Left forelimb (tissue), 1 donor: ENCODE results near the gene NHLRC1.

Experiments used
- DNase-seq: peaks from one replicate; pipeline ENCODE4 v3.0.0-alpha.2; 2018; ENCODE audit warnings: low spot score

NHLRC1 gene

DNA sequence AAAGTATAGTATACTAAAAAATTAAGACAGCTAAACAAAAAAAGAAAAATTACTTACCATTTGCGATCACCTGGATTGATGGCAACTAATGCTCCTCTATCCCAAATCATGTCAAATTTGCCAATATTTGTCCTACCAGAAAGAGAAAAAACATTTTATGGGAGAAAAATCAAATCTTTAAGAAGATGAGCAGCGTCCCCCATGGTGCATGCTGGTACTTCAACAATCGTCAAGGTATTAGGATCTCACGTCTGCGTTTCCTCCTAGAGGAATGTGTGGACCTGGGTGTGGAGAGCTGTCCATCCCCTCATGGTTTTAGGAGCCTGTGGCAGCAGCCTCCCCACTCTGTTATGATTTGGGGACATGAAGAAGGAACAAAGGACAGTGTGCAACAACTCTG lies 16.4 kb upstream of the NHLRC1 start:
- DNase-seq, result no peak

DNA sequence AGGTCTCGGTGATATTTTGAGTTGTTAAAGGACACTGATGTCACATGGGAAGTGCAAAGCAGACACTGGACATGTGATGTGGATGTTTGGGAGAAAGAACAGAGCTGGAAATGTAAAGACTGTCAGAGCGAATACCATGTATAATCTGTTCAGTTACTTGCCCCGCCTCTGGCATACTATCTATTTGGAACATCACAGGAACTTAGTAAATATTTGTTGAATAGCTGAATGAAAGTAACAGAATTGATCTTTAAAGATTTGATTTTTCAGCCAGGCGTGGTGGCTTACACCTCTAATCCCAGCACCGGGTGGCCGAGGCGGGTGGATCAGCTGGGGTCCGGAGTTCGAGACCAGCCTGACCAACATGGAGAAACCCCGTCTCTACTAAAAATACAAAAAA lies 13.8 kb upstream of the NHLRC1 start:
- no peak for DNase-seq

DNA sequence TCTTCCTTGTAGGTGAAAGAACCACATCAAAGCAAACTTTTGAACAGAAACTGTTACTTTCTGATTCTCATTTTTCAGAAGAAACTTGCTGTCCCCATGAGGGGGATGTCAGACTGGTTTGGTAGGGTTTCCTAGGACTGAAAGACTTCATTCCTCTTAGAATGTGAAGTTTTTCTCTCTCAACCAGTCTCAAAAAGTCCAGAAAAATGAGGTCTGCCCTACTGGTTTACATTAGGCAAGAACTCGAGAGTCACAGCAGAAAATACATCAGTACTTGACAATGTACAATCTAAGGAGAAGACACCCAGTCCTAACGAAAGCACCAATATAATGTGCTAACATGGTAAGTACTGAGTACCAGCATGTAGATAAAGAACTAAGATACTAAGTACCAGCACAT lies 12.7 kb upstream of the NHLRC1 start:
- no peak for DNase-seq

DNA sequence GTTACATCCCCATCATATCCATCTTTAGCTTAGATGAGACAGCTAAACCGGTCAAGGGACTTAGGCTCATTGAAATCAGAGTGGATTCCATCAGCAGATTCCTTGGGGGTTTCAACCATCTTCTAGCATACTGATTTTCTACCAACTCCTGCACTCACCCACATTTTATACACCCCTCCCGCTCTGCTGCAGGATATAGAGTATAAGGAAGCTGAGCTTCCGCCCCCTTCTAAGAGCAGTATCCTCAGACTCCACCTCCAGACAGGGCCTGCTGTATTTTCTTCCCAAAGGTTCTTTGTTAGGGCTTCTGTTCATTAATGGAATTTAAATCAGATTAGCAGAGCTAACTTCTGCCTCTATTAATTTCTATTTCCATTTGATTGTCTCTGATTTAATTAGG lies 9.9 kb upstream of the NHLRC1 start:
- no peak for DNase-seq

DNA sequence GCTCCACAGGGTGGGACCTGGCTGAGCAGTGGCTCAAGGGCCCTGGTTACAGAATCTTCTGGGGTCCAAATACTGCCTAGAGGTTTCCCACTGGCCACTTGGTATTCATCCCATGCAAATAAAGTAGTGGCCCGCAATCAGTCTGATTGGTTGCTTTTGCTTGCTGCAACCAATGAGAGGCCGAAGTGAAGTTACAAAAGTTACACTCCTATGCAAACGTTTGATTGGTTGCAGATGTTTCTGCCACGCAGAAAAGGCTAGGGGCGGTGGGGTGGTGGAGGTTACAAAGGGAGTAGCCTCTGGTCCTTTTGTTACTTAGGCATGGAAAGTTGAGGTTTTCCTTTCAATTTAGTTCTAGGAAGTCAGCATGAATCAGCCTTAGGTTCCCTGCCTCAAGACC lies 3.6 kb upstream of the NHLRC1 start:
- no peak for DNase-seq

DNA sequence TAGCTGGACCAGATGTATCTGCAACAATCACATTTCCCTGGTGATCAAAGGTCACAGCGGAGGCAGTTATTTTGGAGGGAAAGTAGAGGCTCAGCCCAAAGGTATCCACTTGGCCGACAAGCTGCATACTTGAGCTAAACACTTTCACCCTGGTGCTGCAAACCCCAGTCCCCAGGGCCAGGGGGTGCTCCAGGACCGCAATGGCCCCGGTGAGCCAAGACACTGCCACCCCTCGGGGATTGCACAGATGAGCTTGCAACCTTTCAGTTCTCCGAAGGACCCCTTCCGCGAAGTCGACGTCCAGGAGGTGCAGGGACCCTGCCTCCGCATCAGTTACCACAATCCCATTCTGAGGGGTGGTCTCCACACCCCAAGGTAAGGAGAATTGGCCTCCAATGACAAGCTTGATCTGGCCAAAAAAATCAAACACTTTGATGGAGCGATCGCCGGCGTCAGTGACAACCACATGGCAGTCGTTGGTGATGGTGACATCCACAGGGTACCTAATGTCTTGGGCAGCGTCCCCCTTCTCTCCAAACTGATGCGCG lies 823 bp downstream of the NHLRC1 start:
- DNase-seq, result no peak

DNA sequence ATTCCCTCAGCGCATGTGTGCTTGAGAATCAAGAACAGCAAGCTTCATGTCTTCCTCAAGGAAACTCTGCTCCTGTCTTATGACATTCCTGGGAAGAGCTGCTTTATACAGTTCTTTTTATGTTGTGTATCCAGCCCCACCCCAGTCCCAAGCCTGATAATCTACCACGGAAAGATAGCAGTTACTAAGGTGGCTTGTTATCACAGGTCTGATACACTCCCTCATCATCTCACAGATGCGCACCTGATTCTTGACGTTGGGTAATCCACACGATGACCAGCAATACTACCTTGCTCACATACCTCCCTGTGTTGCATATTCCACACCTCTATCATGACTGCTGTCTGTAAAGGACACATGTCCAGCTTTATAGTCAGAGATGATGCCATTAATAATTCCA lies 3.2 kb downstream of the NHLRC1 start:
- no peak for DNase-seq

DNA sequence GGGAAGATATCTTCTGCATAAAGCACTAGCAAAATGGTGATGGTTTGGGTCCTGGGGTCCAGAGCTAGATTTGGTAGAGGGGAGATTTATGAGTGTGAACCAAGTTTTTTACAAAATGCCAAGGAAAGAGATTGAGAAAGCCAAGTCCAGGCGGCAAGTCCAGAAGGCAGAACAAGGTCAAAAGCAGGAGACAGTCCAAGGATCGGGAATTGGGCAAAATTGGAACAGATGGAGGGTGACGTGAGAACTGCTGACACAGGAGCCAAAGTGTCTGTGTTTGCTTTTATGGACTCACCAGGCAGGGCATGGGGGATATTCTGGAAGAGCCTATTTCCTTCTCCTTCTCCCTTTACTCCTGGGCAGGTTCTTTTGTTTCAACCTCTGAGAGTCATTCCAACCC lies 4.1 kb downstream of the NHLRC1 start:
- DNase-seq, result no peak

DNA sequence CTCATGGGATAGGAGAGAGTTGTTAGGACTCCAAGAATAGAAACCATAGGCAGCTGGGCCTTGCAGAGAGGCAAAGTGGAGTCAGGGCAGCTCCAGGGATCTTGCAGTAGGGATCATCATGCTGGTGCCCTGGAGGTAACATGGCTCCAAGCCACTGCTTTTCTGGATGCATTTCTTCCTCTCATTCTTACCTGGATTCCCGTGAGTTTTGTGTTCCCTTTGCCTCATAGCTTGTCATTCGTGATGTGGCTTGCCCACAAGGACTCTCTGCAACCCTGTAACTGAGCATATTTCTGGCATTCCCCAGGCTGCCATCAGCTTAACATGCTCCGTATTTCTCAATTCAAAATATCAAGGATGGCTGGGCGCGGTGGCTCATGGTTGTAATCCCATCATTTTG lies 5.3 kb downstream of the NHLRC1 start:
- DNase-seq, result no peak

DNA sequence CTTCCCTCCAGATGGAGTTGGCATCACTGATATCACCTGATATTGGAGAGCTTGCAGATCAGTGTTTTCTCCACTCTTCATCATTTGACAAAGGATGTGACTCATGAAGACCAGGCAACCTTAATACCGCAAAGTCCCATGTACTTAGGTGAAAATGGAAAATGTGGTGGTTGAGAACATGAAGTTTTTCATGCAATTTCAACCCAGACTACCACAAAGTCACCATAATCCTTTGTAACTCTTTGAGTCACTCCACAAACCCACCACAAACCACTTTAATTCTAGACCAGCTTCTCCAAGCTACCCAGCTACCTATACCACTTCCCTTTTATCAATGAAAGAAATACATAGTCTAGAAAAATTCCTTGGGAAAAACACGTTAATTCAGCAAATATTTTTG lies 7.1 kb downstream of the NHLRC1 start:
- no peak for DNase-seq

DNA sequence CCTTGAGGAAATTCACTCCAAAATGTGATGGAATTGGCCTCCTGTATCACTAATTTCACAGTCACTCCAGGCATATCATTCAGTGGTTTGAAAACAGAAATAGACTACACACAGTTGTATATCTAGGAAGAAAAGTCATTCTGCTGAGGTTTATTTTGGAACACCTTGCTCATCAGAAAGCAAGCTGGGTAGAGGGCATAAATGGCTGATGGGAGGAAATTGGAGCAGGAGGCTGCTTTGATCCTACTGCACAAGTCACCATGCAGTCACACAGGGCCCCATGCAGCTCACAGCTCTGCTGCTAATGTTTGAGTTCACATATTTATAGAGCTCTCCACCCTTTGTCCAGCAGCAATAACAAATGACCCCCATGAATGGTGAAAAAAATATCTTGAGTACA lies 12.3 kb downstream of the NHLRC1 start:
- DNase-seq, result no peak

DNA sequence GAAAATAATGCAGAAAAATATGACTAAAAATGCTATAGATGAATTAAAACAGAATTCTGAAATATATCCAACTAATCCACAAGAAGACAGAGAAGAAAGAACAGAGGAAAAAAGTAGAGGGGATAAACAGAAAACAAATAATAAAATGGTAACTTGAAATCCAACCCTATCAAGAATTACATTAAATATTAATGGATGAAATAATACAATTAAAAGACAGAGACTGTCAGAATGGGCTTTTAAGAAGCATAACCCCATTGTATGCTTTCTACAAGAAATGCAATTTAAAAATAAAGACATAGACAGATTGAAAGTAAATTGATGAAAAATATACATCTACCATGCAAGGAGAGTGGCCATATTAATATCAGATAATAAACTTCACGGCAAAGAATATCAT lies 15.4 kb downstream of the NHLRC1 start:
- DNase-seq, result no peak

DNA sequence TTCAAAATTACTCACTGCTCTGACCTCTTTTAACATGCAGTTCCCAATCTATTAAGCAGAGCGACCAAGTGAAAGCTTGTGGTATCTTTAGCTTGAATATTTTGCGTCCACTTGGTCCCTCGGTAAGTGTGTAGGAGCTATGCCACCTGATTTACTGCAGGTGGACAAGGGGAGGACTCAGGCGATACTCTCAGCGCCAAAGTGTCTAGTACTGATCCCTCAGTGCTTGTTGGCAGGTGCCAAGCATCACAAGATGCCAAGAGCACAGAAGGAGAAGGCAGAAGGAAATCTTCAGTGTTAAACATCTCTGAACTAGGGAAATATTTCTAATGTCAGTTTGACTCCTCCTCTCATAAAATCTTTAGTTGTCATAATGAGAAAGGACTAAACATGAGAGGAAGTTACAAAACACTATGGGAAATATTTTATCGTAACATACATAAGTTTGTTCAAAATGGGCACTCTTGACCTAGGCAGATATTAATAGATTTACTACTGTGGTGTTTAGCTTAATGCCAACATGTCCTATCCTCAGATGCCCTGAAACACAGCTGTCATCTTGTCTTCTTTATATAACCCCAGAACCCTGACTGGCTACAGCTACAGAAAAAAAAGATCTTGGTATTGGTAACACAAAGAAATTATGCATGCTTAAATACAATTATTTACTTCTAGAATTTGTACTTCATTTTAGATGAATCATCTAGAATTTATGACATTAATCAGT lies 19.5 kb downstream of the NHLRC1 start:
- DNase-seq, result no peak

DNA sequence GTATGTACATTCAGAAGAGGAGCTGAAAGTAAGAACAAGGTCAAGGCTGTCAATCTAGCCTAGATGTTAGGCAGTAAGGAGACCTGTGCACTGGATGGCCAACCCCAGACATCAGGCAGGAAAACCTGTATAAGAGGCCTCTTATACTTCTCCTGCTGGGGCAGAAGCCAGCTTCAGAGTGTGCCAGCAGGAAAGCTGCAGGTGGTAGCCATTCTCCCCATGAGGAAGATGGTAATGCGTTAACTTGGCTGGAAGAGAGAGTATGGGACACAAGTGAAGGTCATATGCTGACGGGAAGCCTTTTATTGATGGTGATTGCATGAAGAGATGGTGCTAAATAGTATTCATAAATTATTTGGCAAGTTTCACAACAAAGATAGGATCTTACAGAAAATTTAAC lies 20.6 kb downstream of the NHLRC1 start:
- DNase-seq, result no peak

DNA sequence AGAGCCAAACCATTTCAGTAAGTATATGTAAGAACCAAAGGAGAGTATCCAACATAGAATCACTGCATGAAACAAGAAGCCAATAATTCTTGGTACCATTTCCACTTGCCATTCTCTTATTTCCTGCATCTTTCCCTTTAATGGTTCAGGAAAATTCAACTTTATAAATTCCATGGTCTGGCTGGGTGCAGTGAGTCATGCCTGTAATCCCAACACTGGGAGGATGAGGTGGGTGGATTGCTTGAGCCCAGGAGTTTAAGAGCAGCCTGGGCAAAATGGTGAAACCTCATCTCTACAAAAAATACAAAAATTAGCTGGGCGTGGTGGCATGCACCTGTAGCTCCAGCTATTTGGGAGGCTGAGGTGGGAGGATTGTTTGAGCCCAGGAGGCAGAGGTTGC lies 21.2 kb downstream of the NHLRC1 start:
- DNase-seq, result no peak

DNA sequence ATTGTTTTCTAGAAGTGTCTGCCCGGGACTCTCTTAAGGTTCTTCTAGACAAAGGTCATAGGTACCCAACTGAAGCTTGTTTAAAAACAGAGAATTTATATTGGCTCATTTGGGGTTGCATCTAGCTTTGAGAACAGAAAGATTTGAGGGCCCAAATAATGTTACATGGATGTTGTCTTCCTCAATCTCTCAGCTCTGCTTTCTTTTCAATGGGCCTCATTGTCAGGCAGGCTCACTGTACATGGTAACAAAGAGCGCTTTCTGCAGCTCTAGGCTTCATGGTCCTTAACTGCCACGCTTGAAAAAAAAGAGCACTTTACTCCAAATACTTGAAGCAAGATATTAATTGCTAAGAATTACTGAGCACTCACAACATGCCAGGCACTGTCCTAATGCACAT lies 22.2 kb downstream of the NHLRC1 start:
- no peak for DNase-seq

DNA sequence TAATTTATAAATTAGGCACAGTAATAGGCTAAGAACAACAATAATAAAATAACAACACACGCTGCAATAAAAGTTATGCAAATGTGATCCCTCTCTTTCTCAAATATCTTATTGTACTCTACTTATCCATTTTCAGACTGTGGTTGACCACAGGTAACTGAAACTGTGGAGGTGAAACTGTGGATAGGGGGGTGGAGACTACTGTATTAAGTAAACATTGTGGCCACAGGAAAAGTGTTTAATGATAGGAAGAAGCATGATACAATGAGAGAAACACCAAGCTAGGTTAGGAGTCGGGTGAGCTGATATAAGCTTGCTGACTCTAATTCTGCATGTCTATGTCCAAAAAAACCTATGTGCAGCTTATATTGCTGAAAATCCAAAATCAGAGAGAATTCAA lies 23.0 kb downstream of the NHLRC1 start:
- no peak for DNase-seq

DNA sequence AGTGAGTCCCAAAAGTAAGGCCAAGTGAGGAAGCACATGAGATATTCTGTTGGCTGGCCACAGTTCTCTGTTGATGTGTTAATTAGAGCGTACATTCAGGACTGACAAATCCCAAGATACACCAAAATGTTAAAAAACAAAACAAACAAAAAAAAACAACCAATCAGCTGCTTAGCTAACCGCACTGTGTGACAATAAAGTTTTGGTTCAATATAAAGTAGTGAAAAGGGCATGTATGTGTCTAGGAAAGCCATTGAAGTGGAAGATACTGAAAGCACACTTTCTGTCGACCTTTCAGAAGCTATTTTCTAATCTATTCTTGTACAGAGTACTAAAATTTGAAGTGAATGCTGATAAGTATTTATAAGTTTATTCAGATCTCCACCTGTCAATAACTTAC lies 26.1 kb downstream of the NHLRC1 start:
- no peak for DNase-seq

DNA sequence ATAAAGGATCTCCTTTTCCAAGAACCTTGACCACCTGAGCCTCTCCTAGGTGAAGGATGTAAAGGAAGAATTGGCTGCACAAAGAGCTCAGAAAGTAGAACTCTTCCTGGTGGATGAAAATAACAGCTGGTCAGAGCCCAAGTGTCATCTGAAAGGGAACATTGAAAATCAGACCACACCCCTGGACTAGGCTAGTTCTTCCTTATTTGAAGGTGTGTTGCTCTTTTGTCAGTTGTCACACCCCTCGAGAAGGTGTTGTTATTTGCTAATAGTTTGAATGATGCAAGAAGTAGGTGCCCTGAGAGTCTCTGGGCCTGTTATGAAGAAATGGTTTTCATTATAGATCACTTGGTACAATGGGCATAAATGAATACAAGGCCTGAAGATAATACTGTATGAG lies 31.1 kb downstream of the NHLRC1 start:
- no peak for DNase-seq

DNA sequence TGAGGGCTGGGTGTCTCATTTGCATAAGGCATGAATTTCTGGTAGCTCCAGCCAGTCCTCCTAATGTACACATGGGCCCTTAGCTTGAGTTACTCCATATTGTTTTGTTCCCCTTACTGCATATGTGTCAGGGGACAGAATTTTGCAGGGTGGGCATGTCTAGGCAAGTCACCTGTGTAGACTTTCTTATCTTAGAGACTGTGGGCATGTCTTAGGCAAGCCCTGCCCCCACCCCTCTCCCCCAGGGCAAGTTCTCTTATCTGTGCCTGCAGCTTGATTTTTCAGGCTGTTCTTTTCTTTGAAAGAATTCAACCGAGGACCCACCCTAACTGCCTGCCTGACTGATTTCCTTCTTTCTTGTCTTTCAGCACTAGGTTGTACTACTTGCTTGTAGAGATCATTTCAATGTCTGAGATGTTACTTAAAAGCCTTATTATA lies 32.1 kb downstream of the NHLRC1 start:
- DNase-seq, result no peak

DNA sequence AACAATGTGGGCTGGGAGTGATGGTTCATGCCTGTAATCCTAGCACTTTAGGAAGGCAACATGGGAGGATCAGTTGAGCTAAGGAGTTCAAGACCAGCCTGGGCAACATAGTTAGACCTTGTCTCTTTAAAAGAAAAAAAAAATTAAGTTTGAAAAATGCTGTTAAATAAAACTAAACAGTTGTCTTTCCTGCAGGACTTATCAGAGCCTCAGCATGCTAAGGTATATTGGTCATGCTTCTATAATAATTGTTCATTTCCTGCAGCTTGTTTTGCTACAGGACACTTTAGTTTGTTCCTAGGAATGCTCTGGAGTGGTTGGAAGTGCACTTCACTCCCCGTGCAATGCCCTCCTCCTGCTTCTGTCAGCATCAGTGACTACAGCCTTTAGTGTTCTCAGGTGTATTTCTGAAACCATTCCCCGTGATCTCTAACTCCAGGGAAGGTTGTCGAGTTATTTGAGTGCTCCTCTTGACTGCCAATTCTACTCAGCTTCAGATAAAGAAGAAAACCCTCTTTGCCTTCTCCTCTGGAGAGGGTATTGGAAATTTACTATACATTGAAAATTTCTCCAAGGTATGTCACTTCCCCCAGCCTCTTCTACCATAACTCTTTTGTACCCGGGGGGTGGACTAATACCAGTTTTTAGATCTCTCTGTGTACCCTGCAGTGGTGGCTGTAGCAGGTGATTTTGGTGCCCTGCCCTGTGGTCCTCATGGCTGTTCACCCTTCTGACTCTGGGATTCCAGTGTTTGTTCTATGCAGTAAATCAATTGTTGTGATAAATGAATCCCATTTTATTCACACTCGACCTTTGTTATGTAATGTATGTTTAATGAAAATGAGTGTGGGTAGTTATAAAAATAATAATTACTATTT lies 33.8 kb downstream of the NHLRC1 start:
- DNase-seq, result no peak

DNA sequence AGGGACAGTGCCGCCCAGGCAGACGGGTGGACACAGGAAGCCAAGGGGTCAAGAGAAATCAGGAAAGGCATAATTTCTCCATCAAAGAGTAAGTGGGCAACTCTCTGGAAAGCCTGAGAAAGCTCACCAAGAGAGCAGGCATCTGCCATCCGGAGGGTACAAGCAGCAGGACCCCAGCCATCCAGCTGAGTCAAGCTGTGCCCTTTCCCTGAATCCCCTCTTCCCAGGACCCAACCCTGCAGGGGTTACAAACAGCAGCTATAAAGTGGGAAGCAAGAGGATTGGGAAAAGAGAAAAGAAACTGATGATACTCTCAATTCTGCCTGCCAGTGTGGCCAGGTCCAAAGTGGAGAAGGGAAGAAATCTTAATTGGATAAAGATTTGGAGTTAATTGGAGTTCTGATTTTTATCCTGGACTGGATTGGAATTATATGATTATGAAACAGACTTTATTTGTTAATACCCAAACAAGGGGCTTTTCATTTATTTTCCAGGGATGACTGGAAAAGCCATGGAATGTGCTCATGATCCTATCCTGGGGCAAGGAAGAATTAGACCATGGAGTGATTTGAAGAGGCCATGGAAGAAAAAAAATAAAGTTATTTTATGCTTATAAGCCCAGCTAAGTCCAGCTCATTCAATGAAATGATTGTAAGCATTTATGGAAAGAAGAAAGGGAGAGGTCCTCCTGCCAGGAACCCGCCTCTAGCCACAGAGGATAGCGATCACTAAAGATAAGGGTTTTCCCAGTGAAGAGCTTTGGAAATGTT lies 34.9 kb downstream of the NHLRC1 start:
- DNase-seq, result no peak
